SU-DHL-6 (cell line): Measurements from ENCODE around the gene SLC7A10.
"Not testable (repeated sequence)": the region's sequence is repeated elsewhere in the genome, so short reads cannot be mapped to it uniquely, and the experiment has no call there.

Experiments
- H2AFZ ChIP-seq: fragments of 200-600 bp; sonication (generic); 2 replicates; pipeline ENCODE4 v1.6.1; 2014; ENCODE audit warnings: low read depth, mild to moderate bottlenecking, moderate library complexity, mixed read lengths, antibody characterized with exemption, low read length; ENCODE audit not compliant: severe bottlenecking
- H3F3A ChIP-seq: fragments of 200-600 bp; shearing (Covaris generic); 2 replicates; pipeline ENCODE4 v1.6.0; 2016; ENCODE audit warnings: antibody characterized with exemption, mild to moderate bottlenecking; ENCODE audit not compliant: insufficient read depth
- H3K27ac ChIP-seq: fragments of 200-600 bp; sonication (generic); 2 replicates; pipeline ENCODE4 v1.5.1; 2016; ENCODE audit warnings: low read depth, mild to moderate bottlenecking, low read length, moderate library complexity, mixed read lengths
- H3K27me3 ChIP-seq: fragments of 200-600 bp; sonication (generic), shearing (Covaris generic); 2 replicates; pipeline ENCODE4 v1.6.0; 2014; ENCODE audit warnings: mild to moderate bottlenecking, low read length
- H3K36me3 ChIP-seq: fragments of 200-600 bp; sonication (generic); 2 replicates; pipeline ENCODE4 v1.6.1; 2014; ENCODE audit warnings: mild to moderate bottlenecking, low read length, mixed read lengths
- H3K4me2 ChIP-seq: fragments of 300-600, 200-600 bp; shearing (Covaris generic), sonication (generic); 2 replicates; pipeline ENCODE4 v1.6.0; 2014; ENCODE audit warnings: low read length, low read depth, mild to moderate bottlenecking; ENCODE audit not compliant: poor library complexity, severe bottlenecking
- H3K4me3 ChIP-seq: fragments of 200-600 bp; sonication (generic); 2 replicates; pipeline ENCODE4 v1.5.1; 2014; ENCODE audit warnings: antibody characterized with exemption, low read length, mild to moderate bottlenecking, mixed read lengths; ENCODE audit not compliant: insufficient read depth, poor library complexity, severe bottlenecking
- H3K79me2 ChIP-seq: fragments of 200-600 bp; sonication (generic); 2 replicates; pipeline ENCODE4 v1.6.1; 2014; ENCODE audit warnings: mild to moderate bottlenecking, low read length, moderate library complexity; ENCODE audit not compliant: insufficient read depth
- H3K9ac ChIP-seq: fragments of 200-600 bp; sonication (generic); 2 replicates; pipeline ENCODE4 v1.7.0; 2014; ENCODE audit warnings: mild to moderate bottlenecking, low read length
- H3K9me2 ChIP-seq: fragments of 200-600 bp; sonication (generic); replicated peaks from 2 replicates; pipeline ENCODE4 v1.6.1; 2014; ENCODE audit warnings: low read length; ENCODE audit not compliant: insufficient read depth
- H3K9me3 ChIP-seq: fragments of 200-600 bp; sonication (generic); 2 replicates; pipeline ENCODE4 v1.6.1; 2014; ENCODE audit warnings: low read length, mixed read lengths; ENCODE audit not compliant: insufficient read depth
- H4K20me1 ChIP-seq: fragments of 200-600 bp; sonication (generic); 2 replicates; pipeline ENCODE4 v1.6.1; 2014; ENCODE audit warnings: low read depth, mild to moderate bottlenecking, antibody characterized with exemption, low read length, moderate library complexity, mixed read lengths
- EZH2phosphoT487 ChIP-seq: fragments of 200-600 bp; sonication (generic), shearing (Covaris generic); conservative IDR thresholded peaks from 2 replicates; pipeline ENCODE4 v1.6.1; 2018; ENCODE audit warnings: mild to moderate bottlenecking, antibody characterized with exemption, low read length, moderate library complexity, mixed read lengths
- TF ChIP-seq, protein P1 (sequence below): fragments of 200-600 bp; sonication (generic); IDR thresholded peaks from one replicate; pipeline ENCODE4 v1.5.1; 2017; ENCODE audit warnings: antibody characterized with exemption, mild to moderate bottlenecking, low read length, moderate library complexity; ENCODE audit not compliant: insufficient read depth, poor library complexity, severe bottlenecking

Gene SLC7A10

GRCh38 chr19:33168528-33168927 is 57.1 kb downstream of the SLC7A10 start:
- Histone ChIP-seq H3K36me3 (no peaks in the 10 kb centered on the region), H3K4me3 (no peak overlapping the region), H3K4me2 (no peak overlapping the region), H4K20me1 (no peaks in the 10 kb centered on the region), H3F3A (no peaks in the 10 kb centered on the region), H3K9me2 (no peaks in the 10 kb centered on the region), H3K79me2 (no peaks in the 10 kb centered on the region), H3K27ac (no peak overlapping the region), H3K9ac (no peak overlapping the region), H3K27me3 (no peaks in the 10 kb centered on the region), H3K9me3 (no peaks in the 10 kb centered on the region), H2AFZ (no peak overlapping the region)
- TF ChIP-seq, protein P1, sequence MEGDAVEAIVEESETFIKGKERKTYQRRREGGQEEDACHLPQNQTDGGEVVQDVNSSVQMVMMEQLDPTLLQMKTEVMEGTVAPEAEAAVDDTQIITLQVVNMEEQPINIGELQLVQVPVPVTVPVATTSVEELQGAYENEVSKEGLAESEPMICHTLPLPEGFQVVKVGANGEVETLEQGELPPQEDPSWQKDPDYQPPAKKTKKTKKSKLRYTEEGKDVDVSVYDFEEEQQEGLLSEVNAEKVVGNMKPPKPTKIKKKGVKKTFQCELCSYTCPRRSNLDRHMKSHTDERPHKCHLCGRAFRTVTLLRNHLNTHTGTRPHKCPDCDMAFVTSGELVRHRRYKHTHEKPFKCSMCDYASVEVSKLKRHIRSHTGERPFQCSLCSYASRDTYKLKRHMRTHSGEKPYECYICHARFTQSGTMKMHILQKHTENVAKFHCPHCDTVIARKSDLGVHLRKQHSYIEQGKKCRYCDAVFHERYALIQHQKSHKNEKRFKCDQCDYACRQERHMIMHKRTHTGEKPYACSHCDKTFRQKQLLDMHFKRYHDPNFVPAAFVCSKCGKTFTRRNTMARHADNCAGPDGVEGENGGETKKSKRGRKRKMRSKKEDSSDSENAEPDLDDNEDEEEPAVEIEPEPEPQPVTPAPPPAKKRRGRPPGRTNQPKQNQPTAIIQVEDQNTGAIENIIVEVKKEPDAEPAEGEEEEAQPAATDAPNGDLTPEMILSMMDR, result no peak
- no peak for TF ChIP-seq EZH2phosphoT487

- Histone ChIP-seq H2AFZ (no peak overlapping the region), H3K4me3 (no peak overlapping the region), H3K27me3 (no peaks in the 10 kb centered on the region), H3K27ac (no peak overlapping the region), H3K9me3 (no peaks in the 10 kb centered on the region), H3K9me2 (no peaks in the 10 kb centered on the region), H3K4me2 (no peak overlapping the region), H3F3A (no peaks in the 10 kb centered on the region), H3K79me2 (no peaks in the 10 kb centered on the region), H4K20me1 (no peaks in the 10 kb centered on the region), H3K36me3 (no peaks in the 10 kb centered on the region), H3K9ac (no peak overlapping the region)
- no peak for TF ChIP-seq EZH2phosphoT487
- TF ChIP-seq, protein P1, result no peak
These were observed 58.2 kb downstream of the SLC7A10 start for GRCh38 chr19:33167438-33167837.

DNA sequence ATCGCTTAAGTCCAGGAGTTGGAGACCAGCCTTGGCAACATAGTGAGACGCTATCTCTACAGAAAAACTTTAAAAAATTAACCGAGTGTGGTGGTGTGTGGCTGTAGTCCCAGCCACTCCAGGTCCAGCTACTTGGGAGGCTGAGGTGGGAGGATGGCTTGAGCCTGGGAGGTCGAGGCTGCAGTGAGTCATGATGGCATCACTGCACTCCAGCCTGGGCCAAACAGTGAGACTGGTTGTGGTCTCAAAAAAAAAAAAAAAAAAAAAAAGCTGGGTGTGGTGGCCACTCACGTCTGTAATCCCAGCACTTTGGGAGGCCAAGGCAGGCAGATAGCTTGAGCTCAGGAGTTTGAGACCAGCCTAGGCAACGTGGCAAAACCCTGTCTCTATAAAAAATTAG is 59.6 kb downstream of the SLC7A10 start:
- H3K27me3 ChIP-seq, H3K4me3 ChIP-seq, H3K27ac ChIP-seq, H3K9ac ChIP-seq, H3K9me2 ChIP-seq, H3K9me3 ChIP-seq, H3K36me3 ChIP-seq, H4K20me1 ChIP-seq, H2AFZ ChIP-seq, H3K4me2 ChIP-seq, H3K79me2 ChIP-seq, H3F3A ChIP-seq: not testable (repeated sequence)

GRCh38 chr19:33163481-33163880 is 62.2 kb downstream of the SLC7A10 start:
- no peak overlapping the region for H2AFZ ChIP-seq
- no peak overlapping the region for H3K9ac ChIP-seq
- H3K79me2 ChIP-seq, result no peaks in the 10 kb centered on the region
- no peak overlapping the region for H3K4me2 ChIP-seq
- no peaks in the 10 kb centered on the region for H3K9me3 ChIP-seq
- TF ChIP-seq, protein P1, result no peak
- TF ChIP-seq EZH2phosphoT487, result no peak
- H3K4me3 ChIP-seq, result no peak overlapping the region
- no peaks in the 10 kb centered on the region for H4K20me1 ChIP-seq
- H3K27me3 ChIP-seq, result no peaks in the 10 kb centered on the region
- H3K9me2 ChIP-seq, result no peaks in the 10 kb centered on the region
- H3F3A ChIP-seq, result no peaks in the 10 kb centered on the region
- H3K36me3 ChIP-seq, result no peaks in the 10 kb centered on the region
- H3K27ac ChIP-seq, result no peak overlapping the region
